HG03097 (cell line): ENCODE data around the gene PLEKHA7.

Experiments
- ATAC-seq: cut with Tn5 transposase; IDR thresholded peaks from one replicate; pipeline ENCODE4 v1.9.1; 2021; ENCODE audit not compliant: unreplicated experiment, low FRiP score

Gene PLEKHA7

GRCh38 chr11:16854979-16855378, 159.2 kb downstream of the PLEKHA7 start:
- no peak for ATAC-seq

DNA sequence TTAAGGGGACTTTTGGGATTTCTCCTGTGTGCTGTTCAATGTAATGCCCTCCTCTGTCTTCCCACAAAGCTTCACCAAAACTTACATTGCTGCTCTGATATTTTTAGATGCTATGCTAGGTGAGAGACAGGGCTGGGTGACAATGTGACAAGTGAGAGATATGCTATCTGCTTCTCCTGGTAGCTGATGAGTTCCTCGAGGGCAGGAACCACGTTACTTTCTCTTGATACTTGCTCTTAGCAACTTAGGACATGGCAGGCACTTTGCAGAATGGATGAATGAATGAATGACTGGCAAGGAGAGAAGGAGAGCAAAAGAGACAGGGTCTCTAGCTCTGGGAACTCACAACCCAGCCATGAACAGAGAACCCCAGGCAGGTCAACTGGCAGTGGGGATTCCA, 160.4 kb downstream of the PLEKHA7 start:
- no peak for ATAC-seq

GRCh38 chr11:16853266-16853665, 160.9 kb downstream of the PLEKHA7 start:
- ATAC-seq: no peak

GRCh38 chr11:16846305-16846704, 167.9 kb downstream of the PLEKHA7 start:
- no peak for ATAC-seq

DNA sequence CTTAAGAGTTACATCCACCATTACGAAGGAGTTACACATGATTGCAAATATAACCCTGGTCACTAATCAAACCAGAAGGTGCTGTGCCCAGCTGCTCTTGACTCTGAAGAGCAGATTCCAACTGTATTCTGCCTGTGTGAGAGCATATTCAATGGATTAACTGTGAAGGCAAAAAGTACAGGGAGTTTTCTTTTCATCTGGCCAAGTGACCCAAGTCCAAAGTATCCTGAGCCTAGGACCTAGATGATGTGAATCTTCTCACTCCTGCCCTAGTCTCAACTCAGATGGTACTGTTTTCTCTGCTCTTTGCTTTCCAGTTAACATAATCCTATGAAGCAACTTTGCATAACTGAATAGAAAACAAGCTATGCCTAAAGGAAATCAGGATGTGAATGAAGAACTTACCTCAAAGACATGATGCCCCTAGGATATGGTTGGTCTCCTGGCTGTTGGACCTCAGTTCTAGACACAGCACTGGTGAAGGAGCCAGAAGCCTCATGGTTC, 169.9 kb downstream of the PLEKHA7 start:
- ATAC-seq: no peak

GRCh38 chr11:16843294-16843693, 170.9 kb downstream of the PLEKHA7 start:
- no peak for ATAC-seq

- no peak for ATAC-seq
These were observed 172.2 kb downstream of the PLEKHA7 start for GRCh38 chr11:16841984-16842383.

DNA sequence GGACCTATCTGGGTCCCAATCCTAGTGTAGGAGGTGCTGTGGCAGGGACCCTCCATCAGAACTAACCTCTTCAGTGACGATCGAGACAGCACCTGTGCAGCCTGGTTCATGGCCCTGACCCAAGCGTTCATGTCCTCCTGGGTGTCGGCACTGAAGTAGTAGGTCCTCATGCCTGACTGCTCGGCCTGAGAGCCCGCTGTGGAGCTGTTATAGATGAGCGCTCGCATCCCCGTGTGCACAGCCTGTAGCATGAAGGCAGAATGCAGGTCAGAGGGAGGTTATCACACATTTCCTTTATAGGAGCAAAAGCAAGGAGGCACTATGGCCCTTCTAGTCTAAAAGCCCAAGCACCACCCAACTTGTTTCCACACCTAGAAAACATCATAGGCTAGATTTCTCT, 172.7 kb downstream of the PLEKHA7 start:
- ATAC-seq: no peak

- no peak for ATAC-seq
These were observed 173.3 kb downstream of the PLEKHA7 start for GRCh38 chr11:16840951-16841350.

GRCh38 chr11:16839821-16840220, 174.4 kb downstream of the PLEKHA7 start:
- ATAC-seq: no peak

- no peak for ATAC-seq
These were observed 179.8 kb downstream of the PLEKHA7 start for GRCh38 chr11:16834384-16834783.

- no peak for ATAC-seq
These were observed 181.2 kb downstream of the PLEKHA7 start for GRCh38 chr11:16833026-16833425.

GRCh38 chr11:16832193-16832539, 182.0 kb downstream of the PLEKHA7 start:
- no peak for ATAC-seq

DNA sequence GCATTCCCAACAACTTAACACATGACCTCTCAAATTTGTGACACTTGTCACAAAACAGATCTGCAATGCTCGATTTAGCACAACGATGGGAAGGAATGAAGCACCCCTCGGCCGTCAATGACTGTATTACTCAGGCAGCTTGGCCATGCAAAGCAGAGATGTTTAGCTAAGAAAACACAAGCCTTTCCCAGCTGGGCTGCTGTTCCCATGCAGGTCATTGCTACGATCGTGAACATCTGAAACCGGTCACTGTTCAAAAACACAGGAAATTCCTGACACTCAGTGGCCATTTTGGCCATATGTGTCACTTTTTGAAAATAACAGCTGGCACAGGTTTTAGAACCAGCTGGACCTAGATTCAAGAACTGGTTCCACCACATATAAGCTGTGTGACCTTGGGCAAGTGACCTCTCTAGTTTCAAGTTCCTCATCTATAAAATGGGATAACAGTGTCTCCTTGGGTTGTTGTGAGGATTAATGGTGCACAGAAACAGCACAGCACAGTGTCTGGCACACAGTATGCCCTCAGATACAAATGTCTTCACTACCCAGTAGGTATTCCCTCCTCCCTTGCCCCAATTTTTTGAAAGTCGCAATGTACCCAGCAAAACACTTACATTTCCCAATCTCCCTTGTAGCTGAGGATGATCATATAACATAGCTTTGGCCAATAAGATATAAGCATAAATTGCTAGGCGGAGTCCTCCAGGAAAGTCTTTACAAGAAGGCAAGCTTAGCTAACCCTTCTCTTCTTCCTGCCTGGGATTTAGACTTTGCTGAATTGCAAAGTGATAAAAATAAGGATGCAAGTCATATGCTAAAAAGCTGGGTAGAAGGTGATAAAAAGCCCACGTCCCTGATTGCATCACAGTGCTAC, 182.7 kb downstream of the PLEKHA7 start:
- no peak for ATAC-seq

- ATAC-seq: no peak
These were observed 187.1 kb downstream of the PLEKHA7 start for GRCh38 chr11:16827139-16827538.

GRCh38 chr11:16825968-16826367, 188.2 kb downstream of the PLEKHA7 start:
- ATAC-seq: no peak

GRCh38 chr11:16825101-16825500, 189.1 kb downstream of the PLEKHA7 start:
- no peak for ATAC-seq

DNA sequence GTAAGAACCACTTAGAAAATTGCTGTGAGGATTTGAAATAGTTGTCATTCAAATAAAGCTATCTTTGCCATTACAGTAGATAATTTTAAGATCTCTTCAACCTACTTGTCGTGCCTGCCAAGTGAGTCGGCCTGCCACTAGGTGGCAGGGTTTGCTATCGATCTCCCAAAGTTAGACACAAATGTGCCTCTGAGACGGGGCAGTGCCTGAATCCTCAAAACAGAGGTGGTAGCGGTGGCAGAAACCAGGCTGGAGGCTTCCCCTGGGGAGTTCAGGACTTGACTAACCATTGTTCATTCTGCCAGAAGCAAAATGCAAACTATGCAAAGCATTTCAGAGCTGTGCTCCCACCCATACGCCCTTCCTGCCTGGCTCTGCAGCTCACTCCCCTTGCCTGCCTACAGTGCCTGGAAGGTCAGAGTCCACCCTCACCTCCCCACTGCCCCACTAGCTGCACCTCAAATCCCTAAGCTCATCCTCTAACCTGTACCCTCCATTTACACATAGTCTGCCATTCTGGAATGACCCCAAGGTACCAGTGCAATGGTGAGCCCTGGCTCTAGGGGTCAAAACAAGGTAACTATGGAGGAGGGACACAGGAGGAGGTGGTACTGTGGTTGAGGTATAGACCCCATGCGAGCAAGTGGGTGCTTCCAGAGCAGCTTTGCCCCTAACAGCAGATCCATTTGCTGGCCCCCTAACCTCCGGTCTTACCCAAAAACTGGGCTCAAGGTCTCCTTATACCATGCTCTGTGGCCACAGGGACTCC, 193.7 kb downstream of the PLEKHA7 start:
- peak; percentile 65 for ATAC-seq

DNA sequence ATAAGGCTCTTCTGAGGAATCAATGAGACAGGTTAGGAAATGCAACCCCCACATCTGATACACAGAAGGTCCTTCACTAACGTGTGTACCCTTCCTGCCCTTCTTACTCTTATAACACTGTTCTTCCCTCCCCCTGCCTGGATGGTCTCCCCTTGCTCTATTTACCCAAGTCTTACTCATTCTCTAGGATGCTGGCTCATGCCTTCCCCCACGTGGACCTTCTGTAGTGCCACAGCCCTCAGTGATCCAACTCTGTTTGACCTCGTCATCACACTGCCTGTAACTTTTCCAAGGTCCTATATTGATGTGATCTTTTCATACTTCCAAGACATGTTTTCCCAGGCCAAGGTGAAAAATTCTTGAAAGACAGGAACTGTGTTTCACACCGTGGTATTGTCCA, 195.9 kb downstream of the PLEKHA7 start:
- ATAC-seq: no peak

DNA sequence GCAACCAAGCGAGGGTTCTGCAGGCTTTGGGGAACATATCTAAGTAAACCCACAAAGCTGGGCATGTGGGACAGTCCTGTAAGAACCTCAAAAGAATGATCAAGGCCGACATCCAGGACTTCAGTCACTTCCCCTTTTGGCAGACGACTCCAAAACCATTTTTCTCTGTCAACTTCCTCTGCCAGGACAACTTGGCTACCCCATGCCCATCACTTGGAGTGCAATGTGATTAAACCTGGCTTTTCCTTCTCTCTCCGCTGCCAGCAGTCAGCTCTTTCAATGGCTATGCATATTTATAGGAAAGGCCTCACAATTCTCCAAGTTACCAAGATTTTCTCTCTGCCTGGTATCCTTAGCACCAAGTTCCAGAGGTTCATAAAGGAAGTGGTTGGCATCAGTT, 196.9 kb downstream of the PLEKHA7 start:
- no peak for ATAC-seq

- ATAC-seq: no peak
These were observed 197.6 kb downstream of the PLEKHA7 start for GRCh38 chr11:16816358-16817270.
